K562 (cell line): ENCODE data around the gene GNB2. TPM values are rescaled to one million over a fixed set of nuclear protein-coding genes. Genes with fewer than 3 reads are reported as not detected.

ENCODE experiments used
- E2F6 ChIP-seq, 2 experiments: IDR thresholded peaks; 2 replicates each; pipeline ENCODE4 v1.6.1; 2011; ENCODE audit warnings: borderline replicate concordance in 1 of 2, control low read depth in 1 of 2, low read depth in 1 of 2, low read length in 1 of 2, mild to moderate bottlenecking in 1 of 2, mixed read lengths in 1 of 2, moderate library complexity in 1 of 2; ENCODE audit not compliant: insufficient read depth in 1 of 2, insufficient read length in 1 of 2, poor library complexity in 1 of 2, severe bottlenecking in 1 of 2; ENCODE audit errors: extremely low read depth in 1 of 2
- ELF1 ChIP-seq: fragments of 200-800 bp; sonication (Bioruptor generic); IDR thresholded peaks from 2 replicates; pipeline ENCODE4 v1.6.1; 2016; ENCODE audit warnings: missing genetic modification characterization, missing compliant biosample characterization
- ELF4 ChIP-seq: fragments of 450-650 bp; formaldehyde crosslinking; IDR thresholded peaks from 2 replicates; pipeline ENCODE4 v1.4.0; 2022; ENCODE audit warnings: missing genetic modification characterization
- ERF ChIP-seq: fragments of 450-650 bp; formaldehyde crosslinking; IDR thresholded peaks from 2 replicates; pipeline ENCODE4 v1.4.0; 2020; ENCODE audit warnings: mild to moderate bottlenecking, mixed read lengths
- KAT2B ChIP-seq: IDR thresholded peaks from one replicate; pipeline ENCODE4 v1.6.1; 2012; ENCODE audit warnings: low read depth, mild to moderate bottlenecking, control low read depth, inconsistent platforms, low read length, moderate library complexity
- MNT ChIP-seq, 2 experiments: fragments of 450-650 bp; conservative IDR thresholded peaks; 2 replicates each; pipeline ENCODE4 v1.6.1; 2017; ENCODE audit warnings: mild to moderate bottlenecking in 2 of 2, moderate library complexity in 2 of 2
- MXI1 ChIP-seq: IDR thresholded peaks from 2 replicates; pipeline ENCODE4 v1.6.1; 2011; ENCODE audit warnings: low read depth, mild to moderate bottlenecking, improper control_type of control experiment, low read length
- MYC ChIP-seq, 2 experiments: fragments of 250-450 bp in 1 of 2; sonication (Bioruptor Pico) in 1 of 2; IDR thresholded peaks; 2 replicates each; pipeline versions ENCODE4 v1.5.1 to v1.6.1; 2012 to 2021; ENCODE audit warnings: low read depth in 2 of 2, borderline replicate concordance in 1 of 2, improper control_type of control experiment in 1 of 2, low read length in 1 of 2, mild to moderate bottlenecking in 1 of 2, moderate library complexity in 1 of 2
- NRF1 ChIP-seq, 2 experiments: fragments of 450-650 bp; IDR thresholded peaks in 1 of 2; conservative IDR thresholded peaks in 1 of 2; 2 replicates each; pipeline ENCODE4 v1.6.1; 2014; ENCODE audit warnings: mild to moderate bottlenecking in 2 of 2
- SIN3A ChIP-seq, 2 experiments: fragments of 150-350 bp in 1 of 2; IDR thresholded peaks; 2 replicates each; pipeline ENCODE4 v1.6.1; 2011 to 2016; ENCODE audit warnings: borderline replicate concordance in 2 of 2, low read depth in 2 of 2, low read length in 2 of 2, mild to moderate bottlenecking in 2 of 2, moderate library complexity in 2 of 2; ENCODE audit not compliant: control insufficient read depth in 1 of 2
- SMARCA5 ChIP-seq: fragments of 450-650 bp; IDR thresholded peaks from 2 replicates; pipeline ENCODE4 v1.6.1; 2016
- ZNF197 ChIP-seq: fragments of 200-800 bp; sonication (Bioruptor generic); IDR thresholded peaks from 2 replicates; pipeline ENCODE4 v1.6.1; 2016; ENCODE audit warnings: low read depth, missing genetic modification characterization, missing compliant biosample characterization
- ZNF507 ChIP-seq: conservative IDR thresholded peaks from 2 replicates; pipeline ENCODE4 v1.6.1; 2017; ENCODE audit warnings: missing genetic modification characterization, missing compliant biosample characterization
- ZNF551 ChIP-seq: fragments of 250-450 bp; sonication (Bioruptor Pico); IDR thresholded peaks from 2 replicates; pipeline ENCODE4 v1.5.0; 2021; ENCODE audit warnings: mild to moderate bottlenecking, moderate library complexity
- ZNF668 ChIP-seq: fragments of 250-450 bp; sonication (Bioruptor Pico); IDR thresholded peaks from 2 replicates; pipeline ENCODE4 v1.8.0; 2022; ENCODE audit warnings: mild to moderate bottlenecking, inconsistent platforms
- ZNF77 ChIP-seq: fragments of 250-450 bp; sonication (Bioruptor Pico); IDR thresholded peaks from 2 replicates; pipeline ENCODE4 v1.5.0; 2020
- polyA plus RNA-seq, 8 experiments: library from polyadenylated mRNA; depleted of rRNA in 4 of 8; stranded (reverse) in 5 of 8; unstranded in 3 of 8; fragments of >200 nt; fragmentation: Nextera tagmentation in 2 of 8; fragmentation: Illumina TruSeq in 1 of 8; extraction: Ambion mirVana in 2 of 8; extraction: Trizol in 1 of 8; gene quantifications; 2 replicates each; pipeline versions ENCODE4 v1.2.1 to v1.2.3, GENCODE V29; 2011 to 2014; ENCODE audit warnings: inconsistent platforms in 1 of 8, missing spikeins in 1 of 8
- total RNA-seq, 7 experiments: library from RNA; depleted of rRNA in 6 of 7; stranded (reverse); fragments of >200 nt in 6 of 7; fragmentation: Illumina TruSeq in 2 of 7; extraction: Trizol in 2 of 7; gene quantifications; 2 replicates each; pipeline versions ENCODE4 v1.2.1 to v1.2.3, GENCODE V29; 2011 to 2021; ENCODE audit warnings: low replicate concordance in 1 of 7
- TF ChIP-seq, protein P1 (sequence below): sonication (generic); formaldehyde crosslinking; IDR thresholded peaks from 2 replicates; pipeline ENCODE4 v1.8.1; 2023; ENCODE audit warnings: mild to moderate bottlenecking, missing genetic modification reagents, moderate library complexity
- TF ChIP-seq, protein P2 (sequence below): sonication (generic); formaldehyde crosslinking; IDR thresholded peaks from 2 replicates; pipeline ENCODE4 v1.8.0; 2023; ENCODE audit warnings: missing genetic modification reagents, mild to moderate bottlenecking, borderline replicate concordance

GNB2 gene
- total and polyA plus RNA-seq, 9 of the 15 experiments (the other 6 are each of a cell fraction or from before 2014, with no cell fraction given) = 0.65 to 320 (median 104) TPM

- TF ChIP-seq, protein P1, sequence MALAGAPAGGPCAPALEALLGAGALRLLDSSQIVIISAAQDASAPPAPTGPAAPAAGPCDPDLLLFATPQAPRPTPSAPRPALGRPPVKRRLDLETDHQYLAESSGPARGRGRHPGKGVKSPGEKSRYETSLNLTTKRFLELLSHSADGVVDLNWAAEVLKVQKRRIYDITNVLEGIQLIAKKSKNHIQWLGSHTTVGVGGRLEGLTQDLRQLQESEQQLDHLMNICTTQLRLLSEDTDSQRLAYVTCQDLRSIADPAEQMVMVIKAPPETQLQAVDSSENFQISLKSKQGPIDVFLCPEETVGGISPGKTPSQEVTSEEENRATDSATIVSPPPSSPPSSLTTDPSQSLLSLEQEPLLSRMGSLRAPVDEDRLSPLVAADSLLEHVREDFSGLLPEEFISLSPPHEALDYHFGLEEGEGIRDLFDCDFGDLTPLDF (CRISPR knock-in tag) = no peak
- no peak for TF ChIP-seq ELF1 (tag)
- peak; percentile 62 to 74 for TF ChIP-seq NRF1 (conservative IDR thresholded peaks at IDR 0.05 in 1 of 2, IDR thresholded peaks at IDR 0.05 in 1 of 2)
- TF ChIP-seq MXI1 = no peak
- TF ChIP-seq ERF (CRISPR knock-in tag) = no peak
- TF ChIP-seq SIN3A (IDR thresholded peaks at IDR 0.05; ENCODE audit: borderline replicate concordance in 2 of 2, control insufficient read depth in 1 of 2, low read depth in 2 of 2, low read length in 2 of 2) = peak in 1 of 2 experiments; percentile 40; a peak in 1 of 4 replicates
- TF ChIP-seq E2F6 (IDR thresholded peaks at IDR 0.05; ENCODE audit: borderline replicate concordance in 1 of 2, extremely low read depth in 1 of 2, insufficient read depth in 1 of 2, insufficient read length in 1 of 2, low read depth in 1 of 2, low read length in 1 of 2, poor library complexity in 1 of 2, severe bottlenecking in 1 of 2) = no peak
- TF ChIP-seq MYC (IDR thresholded peaks at IDR 0.05; ENCODE audit: low read depth, low read length) = 0 out of 2 replicates have a peak, but pooled peaks have one; percentile 5
- no peak for TF ChIP-seq MYC (CRISPR knock-in tag; IDR thresholded peaks at IDR 0.05; ENCODE audit: borderline replicate concordance, low read depth)
- TF ChIP-seq, protein P2, sequence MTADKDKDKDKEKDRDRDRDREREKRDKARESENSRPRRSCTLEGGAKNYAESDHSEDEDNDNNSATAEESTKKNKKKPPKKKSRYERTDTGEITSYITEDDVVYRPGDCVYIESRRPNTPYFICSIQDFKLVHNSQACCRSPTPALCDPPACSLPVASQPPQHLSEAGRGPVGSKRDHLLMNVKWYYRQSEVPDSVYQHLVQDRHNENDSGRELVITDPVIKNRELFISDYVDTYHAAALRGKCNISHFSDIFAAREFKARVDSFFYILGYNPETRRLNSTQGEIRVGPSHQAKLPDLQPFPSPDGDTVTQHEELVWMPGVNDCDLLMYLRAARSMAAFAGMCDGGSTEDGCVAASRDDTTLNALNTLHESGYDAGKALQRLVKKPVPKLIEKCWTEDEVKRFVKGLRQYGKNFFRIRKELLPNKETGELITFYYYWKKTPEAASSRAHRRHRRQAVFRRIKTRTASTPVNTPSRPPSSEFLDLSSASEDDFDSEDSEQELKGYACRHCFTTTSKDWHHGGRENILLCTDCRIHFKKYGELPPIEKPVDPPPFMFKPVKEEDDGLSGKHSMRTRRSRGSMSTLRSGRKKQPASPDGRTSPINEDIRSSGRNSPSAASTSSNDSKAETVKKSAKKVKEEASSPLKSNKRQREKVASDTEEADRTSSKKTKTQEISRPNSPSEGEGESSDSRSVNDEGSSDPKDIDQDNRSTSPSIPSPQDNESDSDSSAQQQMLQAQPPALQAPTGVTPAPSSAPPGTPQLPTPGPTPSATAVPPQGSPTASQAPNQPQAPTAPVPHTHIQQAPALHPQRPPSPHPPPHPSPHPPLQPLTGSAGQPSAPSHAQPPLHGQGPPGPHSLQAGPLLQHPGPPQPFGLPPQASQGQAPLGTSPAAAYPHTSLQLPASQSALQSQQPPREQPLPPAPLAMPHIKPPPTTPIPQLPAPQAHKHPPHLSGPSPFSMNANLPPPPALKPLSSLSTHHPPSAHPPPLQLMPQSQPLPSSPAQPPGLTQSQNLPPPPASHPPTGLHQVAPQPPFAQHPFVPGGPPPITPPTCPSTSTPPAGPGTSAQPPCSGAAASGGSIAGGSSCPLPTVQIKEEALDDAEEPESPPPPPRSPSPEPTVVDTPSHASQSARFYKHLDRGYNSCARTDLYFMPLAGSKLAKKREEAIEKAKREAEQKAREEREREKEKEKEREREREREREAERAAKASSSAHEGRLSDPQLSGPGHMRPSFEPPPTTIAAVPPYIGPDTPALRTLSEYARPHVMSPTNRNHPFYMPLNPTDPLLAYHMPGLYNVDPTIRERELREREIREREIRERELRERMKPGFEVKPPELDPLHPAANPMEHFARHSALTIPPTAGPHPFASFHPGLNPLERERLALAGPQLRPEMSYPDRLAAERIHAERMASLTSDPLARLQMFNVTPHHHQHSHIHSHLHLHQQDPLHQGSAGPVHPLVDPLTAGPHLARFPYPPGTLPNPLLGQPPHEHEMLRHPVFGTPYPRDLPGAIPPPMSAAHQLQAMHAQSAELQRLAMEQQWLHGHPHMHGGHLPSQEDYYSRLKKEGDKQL (CRISPR knock-in tag) = no peak
- TF ChIP-seq MNT (conservative IDR thresholded peaks at IDR 0.05) = 0 out of 4 replicates have a peak, but pooled peaks of 1 of the 2 experiments have one; percentile 44
- TF ChIP-seq ZNF507 (tag) = no peak
- TF ChIP-seq KAT2B = no peak
- no peak for TF ChIP-seq ELF4
- no peak for TF ChIP-seq ZNF668 (CRISPR knock-in tag)
- TF ChIP-seq ZNF551 (CRISPR knock-in tag) = no peak
- no peak for TF ChIP-seq ZNF197 (CRISPR knock-in tag)
- no peak for TF ChIP-seq ZNF77 (CRISPR knock-in tag)
- no peak for TF ChIP-seq SMARCA5
These were observed 31.0 kb upstream of the GNB2 start (continued) for GRCh38 chr7:100642534-100642907.
